CD8-positive, alpha-beta memory T cell (primary cell): ENCODE measurements around the gene CCDC85B. TPM values are rescaled to one million over a fixed set of nuclear protein-coding genes. Genes with fewer than 3 reads are reported as not detected.
A peak's percentile ranks its signal among the peaks of the same experiment; 100 is the strongest.

ENCODE experiments used
- CTCF ChIA-PET: fragments of 350-600 bp; sonication (Branson Sonifier 250); formaldehyde crosslinking; loops from one replicate; lab custom pipeline; 2021; ENCODE audit warnings: antibody characterized with exemption; lab: Charles Lee
- POLR2A ChIA-PET: fragments of 350-600 bp; sonication (Branson Sonifier 250); formaldehyde crosslinking; loops from one replicate; lab custom pipeline; 2021; ENCODE audit warnings: antibody characterized with exemption; lab: Charles Lee
- DNase-seq, 5 donors: peaks; one replicate each; pipeline versions ENCODE4 v3.0.0 to v3.0.0-alpha.2; 2020 to 2022; ENCODE audit warnings: mixed read lengths in 1 of 5
- H3K27ac ChIP-seq: one replicate; pipeline ENCODE4 v1.7.0; 2013; ENCODE audit warnings: low read depth, mild to moderate bottlenecking, low read length, moderate library complexity
- H3K27me3 ChIP-seq: 2 replicates; pipeline ENCODE4 v1.7.0; 2013; ENCODE audit warnings: low read length, mild to moderate bottlenecking; ENCODE audit not compliant: insufficient read depth, poor library complexity, severe bottlenecking
- H3K36me3 ChIP-seq: 2 replicates; pipeline ENCODE4 v1.7.0; 2013; ENCODE audit warnings: mild to moderate bottlenecking, low read length, moderate library complexity; ENCODE audit not compliant: insufficient read depth
- H3K4me1 ChIP-seq: 2 replicates; pipeline ENCODE4 v1.7.0; 2013; ENCODE audit warnings: mild to moderate bottlenecking, low read length, moderate library complexity; ENCODE audit not compliant: insufficient read depth
- H3K4me3 ChIP-seq: 2 replicates; pipeline ENCODE4 v1.7.0; 2013; ENCODE audit warnings: mild to moderate bottlenecking, low read length
- H3K9me3 ChIP-seq: 2 replicates; pipeline ENCODE4 v1.7.0; 2013; ENCODE audit warnings: mild to moderate bottlenecking, low read length
- H3K27ac Mint-ChIP-seq, 8 donors: one replicate each; pipeline ENCODE4 v1.8.0; 2020 to 2021; ENCODE audit warnings: mixed read lengths in 8 of 8, mild to moderate bottlenecking in 6 of 8, inconsistent platforms in 3 of 8, moderate library complexity in 3 of 8
- H3K27me3 Mint-ChIP-seq, 2 donors: one replicate each; pipeline ENCODE4 v1.8.0; 2020 to 2021; ENCODE audit warnings: mixed read lengths in 2 of 2, mild to moderate bottlenecking in 1 of 2, moderate library complexity in 1 of 2
- H3K36me3 Mint-ChIP-seq, 3 donors: one replicate each; pipeline ENCODE4 v1.8.0; 2020 to 2021; ENCODE audit warnings: mixed read lengths in 3 of 3, inconsistent platforms in 1 of 3, mild to moderate bottlenecking in 1 of 3
- H3K4me1 Mint-ChIP-seq, 3 donors: one replicate each; pipeline ENCODE4 v1.8.0; 2020 to 2021; ENCODE audit warnings: mixed read lengths in 3 of 3, inconsistent platforms in 1 of 3, mild to moderate bottlenecking in 1 of 3
- H3K4me3 Mint-ChIP-seq, 7 donors: one replicate each; pipeline ENCODE4 v1.8.0; 2020 to 2021; ENCODE audit warnings: mixed read lengths in 7 of 7, mild to moderate bottlenecking in 6 of 7, moderate library complexity in 4 of 7, inconsistent platforms in 2 of 7
- H3K9me3 Mint-ChIP-seq, 5 donors: one replicate each; pipeline ENCODE4 v1.8.0; 2020 to 2022; ENCODE audit warnings: mixed read lengths in 5 of 5, mild to moderate bottlenecking in 3 of 5, moderate library complexity in 2 of 5, inconsistent platforms in 1 of 5
- polyA plus RNA-seq: library from polyadenylated mRNA; unstranded; fragments of 300-500 nt; fragmentation: Illumina TruSeq; gene quantifications from one replicate; pipeline ENCODE4 v1.2.3, GENCODE V29; 2021
- total RNA-seq, 2 experiments: library from RNA; stranded (reverse); gene quantifications; one replicate each; pipeline ENCODE4 v1.2.3, GENCODE V29; 2021

Gene CCDC85B
- total and polyA plus RNA-seq, 3 experiments from 2014 or later, result 81.3 to 94.4 (median 86.7) TPM

DNA sequence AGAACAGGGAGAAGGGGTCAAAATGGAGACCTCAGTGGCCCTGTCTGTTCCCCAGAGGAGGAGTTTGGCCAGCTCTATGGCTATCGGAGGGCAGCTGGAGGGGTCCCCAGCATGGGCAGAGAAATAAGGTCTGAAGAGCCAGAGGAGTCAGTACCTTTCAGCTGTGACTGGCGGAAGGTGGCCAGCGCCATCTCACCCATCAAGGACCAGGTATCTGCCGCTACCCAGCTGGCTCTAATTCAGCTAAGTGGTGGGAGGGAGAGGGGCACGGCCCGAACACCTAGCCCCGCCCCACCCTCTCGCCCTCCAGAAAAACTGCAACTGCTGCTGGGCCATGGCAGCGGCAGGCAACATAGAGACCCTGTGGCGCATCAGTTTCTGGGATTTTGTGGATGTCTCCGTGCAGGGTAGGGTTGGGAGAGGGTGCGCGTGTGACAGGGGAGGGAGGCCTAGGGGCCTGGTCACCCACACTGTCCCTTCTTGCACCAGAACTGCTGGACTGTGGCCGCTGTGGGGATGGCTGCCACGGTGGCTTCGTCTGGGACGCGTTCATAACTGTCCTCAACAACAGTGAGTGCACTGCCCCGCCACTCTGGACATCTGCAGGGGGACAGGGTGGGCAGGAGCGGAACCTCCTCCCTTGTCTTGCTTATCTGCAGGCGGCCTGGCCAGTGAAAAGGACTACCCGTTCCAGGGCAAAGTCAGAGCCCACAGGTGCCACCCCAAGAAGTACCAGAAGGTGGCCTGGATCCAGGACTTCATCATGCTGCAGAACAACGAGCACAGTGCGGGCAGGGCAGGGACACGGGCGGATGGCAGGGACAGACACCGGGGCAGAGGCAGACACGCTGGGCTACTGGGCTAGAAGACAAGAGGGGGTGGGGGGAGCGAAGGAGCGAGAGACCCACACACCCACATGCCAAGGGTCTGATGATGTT, 8.1 kb upstream of the CCDC85B start:
- POLR2A ChIA-PET, result no interaction called here
- Mint-ChIP-seq H3K4me3 (peak overlapping the region in 5 of 7 donors; percentile 6 to 91 (median 57)), H3K27ac (peak overlapping the region in 5 of 8 donors; percentile 47 to 94 (median 85)), H3K36me3 (peaks cover 0 to 47% (median 0%) of the 10 kb centered on the region in 3 donors), H3K9me3 (no peaks in the 10 kb centered on the region), H3K4me1 (peaks cover 48 to 69% (median 61%) of the 10 kb centered on the region in 3 donors), H3K27me3 (no peaks in the 10 kb centered on the region)
- Histone ChIP-seq H3K4me3 (no peak overlapping the region), H3K4me1 (peaks cover 47% of the 10 kb centered on the region), H3K36me3 (peaks cover 17% of the 10 kb centered on the region), H3K9me3 (no peaks in the 10 kb centered on the region), H3K27me3 (no peaks in the 10 kb centered on the region), H3K27ac (no peak overlapping the region)
- CTCF ChIA-PET, result interaction anchor here (0.8 to 21.9 kb wide), 4 partner anchors 8 to 50 kb away, joined by 3 to 560 read pairs (median 5); partner anchors contain the start of genes CCDC85B, CFL1, CTSW and EFEMP2
- DNase-seq, result no peak

DNA sequence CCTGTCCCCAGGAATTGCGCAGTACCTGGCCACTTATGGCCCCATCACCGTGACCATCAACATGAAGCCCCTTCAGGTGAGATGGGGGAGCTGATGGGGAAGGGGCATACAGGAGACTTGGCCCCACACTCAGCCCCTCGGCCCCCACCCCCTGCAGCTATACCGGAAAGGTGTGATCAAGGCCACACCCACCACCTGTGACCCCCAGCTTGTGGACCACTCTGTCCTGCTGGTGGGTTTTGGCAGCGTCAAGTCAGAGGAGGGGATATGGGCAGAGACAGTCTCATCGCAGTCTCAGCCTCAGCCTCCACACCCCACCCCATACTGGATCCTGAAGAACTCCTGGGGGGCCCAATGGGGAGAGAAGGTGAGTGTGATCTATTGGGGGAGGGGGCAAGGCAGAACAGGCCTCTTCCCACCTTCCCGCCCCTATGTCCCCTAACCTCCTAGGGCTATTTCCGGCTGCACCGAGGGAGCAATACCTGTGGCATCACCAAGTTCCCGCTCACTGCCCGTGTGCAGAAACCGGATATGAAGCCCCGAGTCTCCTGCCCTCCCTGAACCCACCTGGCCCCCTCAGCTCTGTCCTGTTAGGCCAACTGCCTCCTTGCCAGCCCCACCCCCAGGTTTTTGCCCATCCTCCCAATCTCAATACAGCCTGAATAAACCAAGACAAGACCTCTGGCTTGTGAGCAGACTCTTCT, 7.3 kb upstream of the CCDC85B start:
- Mint-ChIP-seq H3K4me3 (peak overlapping the region in 2 of 7 donors; percentile 66 to 91), H3K36me3 (peaks cover 0 to 49% (median 0%) of the 10 kb centered on the region in 3 donors), H3K27me3 (no peaks in the 10 kb centered on the region), H3K4me1 (peaks cover 49 to 72% (median 68%) of the 10 kb centered on the region in 3 donors), H3K27ac (peak overlapping the region in 3 of 8 donors; percentile 14 to 94 (median 92)), H3K9me3 (no peaks in the 10 kb centered on the region)
- POLR2A ChIA-PET, result interaction anchor here (2.3 kb wide), 1 partner anchor 23 kb away, joined by 14 read pairs; the partner anchor contains the start of gene MUS81
- Histone ChIP-seq H3K4me3 (no peak overlapping the region), H3K27me3 (no peaks in the 10 kb centered on the region), H3K27ac (no peak overlapping the region), H3K9me3 (no peaks in the 10 kb centered on the region), H3K4me1 (peaks cover 51% of the 10 kb centered on the region), H3K36me3 (peaks cover 17% of the 10 kb centered on the region)
- no peak for DNase-seq
- CTCF ChIA-PET, result interaction anchor here (0.6 to 21.9 kb wide), 11 partner anchors 14 to 244 kb away, joined by 3 to 560 read pairs (median 4); partner anchors contain the start of genes CFL1, CTSW, EFEMP2 and KAT5

DNA sequence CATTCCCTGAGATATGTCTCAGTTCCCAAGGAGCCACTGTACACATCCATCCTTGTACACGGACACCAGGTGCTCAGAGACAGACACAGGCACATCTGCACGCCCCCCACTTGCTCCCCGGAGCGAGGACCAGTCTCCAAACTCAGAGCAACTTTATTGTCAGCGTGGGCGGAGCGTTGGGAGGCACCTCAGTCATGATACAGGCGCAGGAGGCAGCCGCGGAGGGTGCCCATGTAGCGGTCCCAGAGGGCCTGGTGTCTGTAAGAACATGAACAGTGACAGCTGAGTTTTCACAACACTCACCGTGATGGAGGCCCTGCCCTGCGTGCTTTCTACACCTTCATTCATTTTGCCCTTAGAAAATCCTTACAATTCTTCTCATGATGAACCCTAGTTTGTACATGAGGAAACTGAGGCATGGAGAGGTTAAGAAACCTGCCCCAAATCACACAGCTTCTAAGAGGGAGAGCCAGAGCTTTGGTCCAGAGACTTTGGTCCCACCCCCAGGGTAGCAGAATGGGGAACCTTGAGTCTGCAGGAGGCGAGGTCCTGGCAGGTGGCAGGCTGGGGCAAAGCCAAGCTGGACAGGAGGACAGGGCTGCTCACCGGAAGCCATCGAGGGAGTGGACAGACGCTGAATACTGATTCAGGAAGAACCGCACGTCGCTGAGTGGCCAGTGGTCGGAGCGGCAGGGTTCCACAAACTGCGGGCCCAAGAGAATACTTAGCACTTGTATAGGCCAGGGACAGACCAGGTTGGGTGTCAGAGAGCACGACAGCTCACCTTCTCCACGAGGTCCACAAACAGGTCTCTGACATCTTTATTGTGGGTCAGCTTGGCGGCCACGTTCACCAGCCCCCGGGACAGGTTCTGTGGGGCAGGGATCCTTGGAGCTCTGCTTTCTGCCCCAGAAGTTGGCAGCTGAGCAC, 6.4 kb upstream of the CCDC85B start:
- Mint-ChIP-seq H3K4me1 (peaks cover 50 to 69% (median 66%) of the 10 kb centered on the region in 3 donors), H3K9me3 (no peaks in the 10 kb centered on the region), H3K27ac (peak overlapping the region; percentile 18 to 94 (median 88)), H3K4me3 (peak overlapping the region in 3 of 7 donors; percentile 61 to 82 (median 72)), H3K36me3 (peaks cover 0 to 52% (median 0%) of the 10 kb centered on the region in 3 donors), H3K27me3 (no peaks in the 10 kb centered on the region)
- Histone ChIP-seq H3K27me3 (no peaks in the 10 kb centered on the region), H3K27ac (no peak overlapping the region), H3K36me3 (peaks cover 17% of the 10 kb centered on the region), H3K4me3 (no peak overlapping the region), H3K9me3 (no peaks in the 10 kb centered on the region), H3K4me1 (peaks cover 48% of the 10 kb centered on the region)
- no peak for DNase-seq
- ChIA-PET POLR2A (interaction anchor here (0.7 to 2.3 kb wide), 5 partner anchors 10 to 102 kb away, joined by 3 to 14 read pairs (median 7); partner anchors contain the start of genes CFL1 and MUS81), CTCF (interaction anchor here (0.9 to 21.9 kb wide), 39 partner anchors 10 to 405 kb away, joined by 3 to 560 read pairs (median 4); partner anchors contain the start of genes CATSPER1, CFL1, CTSW and EFEMP2)

DNA sequence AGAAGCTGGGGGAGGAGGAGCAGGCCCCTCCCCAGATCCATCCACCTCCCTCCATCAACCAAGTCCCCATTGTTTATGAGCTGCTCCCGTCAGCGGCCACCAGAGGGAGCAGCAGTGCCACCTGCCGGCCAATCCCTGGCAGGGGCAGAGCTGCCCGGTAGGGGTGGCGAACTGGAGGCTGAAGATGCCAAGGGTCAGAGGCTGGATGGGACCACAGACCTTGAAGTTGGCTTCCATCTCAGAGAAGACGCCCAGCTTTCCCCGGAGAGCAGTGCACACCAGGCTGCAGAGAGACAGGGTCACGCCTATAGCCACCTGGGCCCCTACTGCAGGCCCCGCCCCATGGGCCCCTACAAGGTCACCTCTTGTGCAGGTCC, 5.8 kb upstream of the CCDC85B start:
- peaks cover 17% of the 10 kb centered on the region for H3K36me3 ChIP-seq
- H3K4me1 ChIP-seq, result peaks cover 48% of the 10 kb centered on the region
- no peaks in the 10 kb centered on the region for H3K9me3 Mint-ChIP-seq
- ChIA-PET POLR2A (interaction anchor here (0.5 to 2.3 kb wide), 7 partner anchors 11 to 102 kb away, joined by 3 to 14 read pairs (median 6); partner anchors contain the start of genes CFL1 and MUS81), CTCF (interaction anchor here (0.9 to 21.9 kb wide), 41 partner anchors 10 to 404 kb away, joined by 3 to 560 read pairs (median 4); partner anchors contain the start of genes BANF1, CATSPER1, CFL1 and CTSW)
- no peaks in the 10 kb centered on the region for H3K27me3 ChIP-seq
- H3K36me3 Mint-ChIP-seq, result peaks cover 0 to 52% (median 0%) of the 10 kb centered on the region in 3 donors
- H3K27ac ChIP-seq, result no peak overlapping the region
- peak overlapping the region in 2 of 7 donors; percentile 61 to 82 for H3K4me3 Mint-ChIP-seq
- H3K9me3 ChIP-seq, result no peaks in the 10 kb centered on the region
- H3K27me3 Mint-ChIP-seq, result no peaks in the 10 kb centered on the region
- peak overlapping the region; percentile 18 to 94 (median 88) for H3K27ac Mint-ChIP-seq
- DNase-seq, result peak; percentile 75 to 86 (median 77)
- H3K4me3 ChIP-seq, result no peak overlapping the region
- peaks cover 50 to 69% (median 66%) of the 10 kb centered on the region in 3 donors for H3K4me1 Mint-ChIP-seq

DNA sequence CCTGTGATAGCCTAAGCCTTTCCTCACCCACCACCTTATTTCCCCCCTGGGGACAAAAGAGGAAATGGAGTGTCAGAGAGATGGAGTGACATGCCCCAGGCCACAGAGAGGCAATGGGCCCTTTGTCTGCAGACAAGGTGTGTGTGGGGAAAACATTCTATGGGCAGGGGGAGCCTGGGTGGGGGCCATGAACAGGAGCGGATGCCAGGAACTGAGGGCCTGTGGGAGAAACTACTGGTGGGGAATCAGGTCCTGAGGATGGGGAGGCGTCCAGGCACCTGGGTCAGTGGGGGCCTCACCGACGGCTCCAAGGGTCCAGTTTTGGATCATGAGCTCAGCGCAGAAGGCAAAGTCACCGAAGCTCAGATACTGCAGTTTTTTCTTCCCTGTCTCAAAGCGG, 5.2 kb upstream of the CCDC85B start:
- H3K36me3 ChIP-seq, result peaks cover 17% of the 10 kb centered on the region
- no peaks in the 10 kb centered on the region for H3K27me3 ChIP-seq
- H3K27ac Mint-ChIP-seq, result peak overlapping the region in 7 of 8 donors; percentile 18 to 88 (median 57)
- no peaks in the 10 kb centered on the region for H3K9me3 Mint-ChIP-seq
- no peak overlapping the region for H3K4me3 Mint-ChIP-seq
- H3K4me3 ChIP-seq, result no peak overlapping the region
- H3K27ac ChIP-seq, result no peak overlapping the region
- peaks cover 48% of the 10 kb centered on the region for H3K4me1 ChIP-seq
- no peaks in the 10 kb centered on the region for H3K27me3 Mint-ChIP-seq
- peaks cover 0 to 52% (median 0%) of the 10 kb centered on the region in 3 donors for H3K36me3 Mint-ChIP-seq
- peaks cover 54 to 69% (median 66%) of the 10 kb centered on the region in 3 donors for H3K4me1 Mint-ChIP-seq
- POLR2A ChIA-PET, result interaction anchor here (0.5 to 2.3 kb wide), 7 partner anchors 11 to 101 kb away, joined by 3 to 14 read pairs (median 4); partner anchors contain the start of genes CFL1 and MUS81
- CTCF ChIA-PET, result interaction anchor here (1.0 to 21.9 kb wide), 33 partner anchors 9 to 404 kb away, joined by 3 to 560 read pairs (median 5); partner anchors contain the start of genes BANF1, CATSPER1, CFL1 and CTSW
- no peak for DNase-seq
- no peaks in the 10 kb centered on the region for H3K9me3 ChIP-seq

DNA sequence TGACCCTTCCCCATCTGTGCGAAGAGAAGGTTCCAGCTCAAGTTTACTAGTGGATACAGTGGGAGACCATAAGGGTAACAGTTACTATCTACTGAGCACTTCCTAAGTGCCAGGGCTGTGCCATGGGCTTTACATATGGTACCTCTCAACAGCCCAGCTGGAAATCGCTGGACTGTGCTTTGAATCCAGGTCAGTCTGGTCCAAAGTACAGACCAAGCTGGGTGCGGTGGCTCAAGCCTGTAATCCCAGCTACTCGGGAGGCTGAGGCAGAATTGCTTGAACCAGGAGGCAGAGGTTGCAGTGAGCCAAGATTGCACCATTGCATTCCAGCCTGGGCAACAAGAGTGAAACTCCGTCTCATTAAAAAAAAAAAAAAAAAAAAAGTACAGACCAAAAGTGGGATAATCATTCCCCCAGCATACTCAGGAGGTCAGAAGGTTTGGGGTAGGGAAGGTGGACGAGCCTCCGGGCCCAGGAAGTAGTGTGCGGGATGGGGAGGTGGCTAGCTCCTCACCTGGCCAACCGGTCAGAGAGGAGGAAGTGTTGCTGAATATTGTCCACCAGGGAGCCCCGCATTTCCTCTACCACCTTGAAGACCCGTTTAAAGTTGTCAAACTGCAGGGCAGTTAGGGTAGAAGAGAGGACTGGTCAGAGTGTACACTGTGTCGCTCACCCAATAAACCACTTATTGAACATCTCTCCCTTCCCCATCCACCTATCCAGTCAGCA, 4.5 kb upstream of the CCDC85B start:
- Mint-ChIP-seq H3K4me3 (peak overlapping the region in 3 of 7 donors; percentile 87 to 92 (median 89)), H3K27me3 (no peaks in the 10 kb centered on the region), H3K27ac (peak overlapping the region in 5 of 8 donors; percentile 14 to 97 (median 62)), H3K9me3 (no peaks in the 10 kb centered on the region), H3K4me1 (peaks cover 49 to 64% (median 61%) of the 10 kb centered on the region in 3 donors), H3K36me3 (peaks cover 0 to 52% (median 0%) of the 10 kb centered on the region in 3 donors)
- no peak for DNase-seq
- CTCF ChIA-PET, result interaction anchor here (1.0 to 21.9 kb wide), 13 partner anchors 8 to 175 kb away, joined by 3 to 560 read pairs (median 16); partner anchors contain the start of genes BANF1, CFL1, CTSW and EFEMP2
- peaks cover 17% of the 10 kb centered on the region for H3K36me3 ChIP-seq
- no peaks in the 10 kb centered on the region for H3K27me3 ChIP-seq
- POLR2A ChIA-PET, result interaction anchor here (0.7 to 2.3 kb wide), 7 partner anchors 12 to 100 kb away, joined by 3 to 14 read pairs (median 4); partner anchors contain the start of genes CFL1 and MUS81
- H3K27ac ChIP-seq, result no peak overlapping the region
- H3K9me3 ChIP-seq, result no peaks in the 10 kb centered on the region
- H3K4me1 ChIP-seq, result peaks cover 41% of the 10 kb centered on the region
- H3K4me3 ChIP-seq, result no peak overlapping the region
